Stimulated activated CD8-positive, alpha-beta memory T cell treated with anti-CD3 and anti-CD28 coated beads, Interleukin-4, amount 100 ng/mL, for 24 hours (primary cell): ENCODE results near the gene SCG3.

ENCODE experiments used
- DNase-seq: peaks from one replicate; pipeline ENCODE4 v3.0.0-alpha.2; 2020; ENCODE audit warnings: low read depth

SCG3 gene

GRCh38 chr15:51727141-51727897, 46.0 kb downstream of the SCG3 start:
- DNase-seq: no peak

DNA sequence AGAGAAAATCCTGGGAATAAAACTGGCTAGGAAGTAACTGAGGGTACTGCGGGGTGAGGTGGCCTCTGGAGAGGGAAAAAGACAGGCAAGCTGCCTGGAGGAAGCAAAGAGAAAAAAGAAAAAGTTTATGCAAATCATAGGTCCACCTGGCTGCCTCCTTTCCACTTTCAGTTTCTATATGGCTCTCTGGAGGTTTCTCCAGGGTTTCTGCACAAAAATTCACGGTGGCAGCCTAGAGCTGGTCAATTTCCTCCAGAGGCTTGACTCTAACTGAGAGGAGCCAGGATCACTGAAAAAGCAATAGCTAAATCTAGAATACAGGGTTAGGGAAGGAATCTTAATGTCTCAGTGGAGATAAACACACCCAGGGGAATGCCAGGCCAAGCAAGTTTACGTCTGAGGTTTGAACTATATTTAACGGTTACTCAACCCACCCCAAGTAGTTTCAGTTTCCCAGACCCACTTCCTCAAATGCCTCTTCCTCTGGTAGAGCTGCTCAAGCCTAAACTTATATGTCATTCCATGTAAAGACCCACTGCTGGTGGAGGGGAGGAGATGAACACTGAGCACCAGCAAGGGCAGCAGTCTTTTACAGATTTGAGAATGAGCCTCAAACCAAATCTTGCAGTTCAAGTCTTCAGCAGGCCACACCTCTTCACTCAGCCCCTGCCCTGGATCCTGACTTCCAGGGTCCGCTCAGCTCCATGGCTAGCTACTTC, 50.4 kb downstream of the SCG3 start:
- DNase-seq: no peak

DNA sequence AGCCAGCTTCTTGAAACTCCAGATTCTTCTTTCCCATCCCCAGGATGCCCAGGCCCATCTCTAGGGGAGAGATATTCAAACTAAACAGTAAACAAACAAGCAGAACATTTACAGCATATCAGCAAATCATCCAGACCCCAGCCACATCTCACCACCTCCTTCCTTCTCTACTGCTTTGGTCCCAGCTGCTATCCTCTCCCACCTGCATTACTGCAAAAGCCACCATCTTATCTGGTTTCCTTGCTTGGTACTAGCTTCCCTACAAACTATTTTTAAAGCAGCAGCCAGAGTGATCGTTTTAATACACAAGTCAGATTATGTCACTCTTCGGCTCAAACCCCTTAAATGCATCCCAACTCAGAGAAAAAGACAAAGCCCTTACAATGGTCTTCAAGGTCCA, 51.3 kb downstream of the SCG3 start:
- DNase-seq: no peak

DNA sequence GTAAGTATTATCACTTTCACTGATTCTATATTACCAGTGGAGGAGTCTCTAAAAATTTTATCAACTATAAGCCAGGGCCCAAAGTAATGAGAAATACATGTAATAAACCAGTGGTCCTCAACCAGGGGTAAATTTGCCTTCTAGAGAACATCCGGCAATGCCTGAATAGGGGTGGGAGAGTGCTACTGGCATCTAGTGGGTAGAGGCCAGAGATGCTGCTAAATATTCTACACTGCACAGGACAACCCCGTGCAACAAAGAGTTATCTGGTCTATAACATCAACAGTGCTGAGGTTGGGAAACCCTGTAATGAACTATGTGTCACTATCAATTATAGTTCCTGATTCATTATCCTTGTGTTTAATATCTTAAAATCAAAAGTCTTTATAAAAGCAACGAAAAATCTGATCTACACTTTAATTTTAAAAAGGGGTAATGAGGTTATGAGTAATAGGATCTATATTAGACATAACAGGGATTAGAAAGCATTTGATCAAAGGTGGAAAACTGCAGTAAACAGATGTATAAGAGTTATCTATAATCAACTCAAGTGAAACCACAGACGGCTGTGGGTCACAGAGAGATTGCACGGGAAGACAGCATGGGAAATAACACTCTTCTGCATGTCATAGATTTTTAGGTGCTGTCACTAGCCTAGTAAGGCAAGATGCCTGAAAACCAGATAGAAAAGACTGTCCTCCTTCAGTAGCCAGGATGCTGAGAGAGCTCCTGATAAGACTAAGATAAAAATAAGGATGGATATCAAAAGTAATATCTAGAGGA, 54.1 kb downstream of the SCG3 start:
- no peak for DNase-seq

DNA sequence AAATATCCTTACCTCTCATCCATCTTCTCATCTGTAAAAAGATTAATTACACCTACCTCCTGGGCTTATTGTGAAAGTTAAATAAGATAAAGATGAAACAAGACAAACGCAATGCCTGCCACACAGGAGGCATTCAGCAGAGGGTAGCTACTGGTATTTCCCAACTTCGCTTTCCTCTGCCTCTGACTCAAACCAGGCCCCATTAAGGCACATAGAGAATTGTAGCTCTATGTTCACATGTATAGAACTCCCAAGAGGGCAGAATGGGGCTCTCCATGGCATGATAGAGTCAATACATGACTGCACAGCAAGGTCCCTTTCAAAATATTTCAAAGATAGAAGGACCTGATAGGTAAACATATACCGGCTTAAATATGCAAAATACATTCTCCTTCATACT, 54.8 kb downstream of the SCG3 start:
- no peak for DNase-seq

DNA sequence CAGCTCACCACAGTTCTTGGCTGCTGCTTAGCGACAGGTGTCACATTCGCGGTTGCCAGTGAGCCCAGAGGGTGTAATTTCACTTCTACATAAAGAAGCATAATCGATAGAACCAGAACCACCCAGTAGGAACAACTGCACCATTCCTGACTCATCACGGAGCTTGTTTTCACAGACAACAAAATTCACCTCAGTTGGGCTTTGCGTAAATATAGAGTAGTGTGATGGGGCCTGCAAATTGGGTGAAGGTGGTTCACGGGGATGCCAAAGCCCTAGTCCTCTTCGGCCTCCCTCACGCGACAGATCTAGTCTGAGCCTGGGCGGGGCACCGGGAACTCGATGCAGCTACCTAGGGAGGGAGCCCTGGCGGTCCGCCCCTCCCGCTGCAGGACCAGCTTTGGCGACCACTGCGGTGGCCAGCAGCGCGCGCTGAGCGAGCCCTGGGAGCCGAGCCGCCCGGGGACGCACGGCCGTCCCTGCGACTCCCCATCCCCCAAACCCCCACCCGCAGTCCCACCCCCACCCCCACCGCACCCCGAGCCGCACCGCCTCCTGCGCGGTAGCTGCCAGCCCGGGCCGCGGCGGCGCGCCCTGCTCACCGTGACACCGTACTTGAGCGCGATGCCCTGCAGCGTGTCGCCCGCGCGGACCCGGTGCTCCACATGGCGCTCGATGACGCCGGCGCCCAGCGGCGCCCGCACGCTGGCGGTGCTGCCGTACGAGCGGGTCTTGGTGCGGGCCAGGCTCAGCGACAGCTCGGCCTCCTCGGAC, 55.6 kb downstream of the SCG3 start:
- DNase-seq: peak; percentile 37

DNA sequence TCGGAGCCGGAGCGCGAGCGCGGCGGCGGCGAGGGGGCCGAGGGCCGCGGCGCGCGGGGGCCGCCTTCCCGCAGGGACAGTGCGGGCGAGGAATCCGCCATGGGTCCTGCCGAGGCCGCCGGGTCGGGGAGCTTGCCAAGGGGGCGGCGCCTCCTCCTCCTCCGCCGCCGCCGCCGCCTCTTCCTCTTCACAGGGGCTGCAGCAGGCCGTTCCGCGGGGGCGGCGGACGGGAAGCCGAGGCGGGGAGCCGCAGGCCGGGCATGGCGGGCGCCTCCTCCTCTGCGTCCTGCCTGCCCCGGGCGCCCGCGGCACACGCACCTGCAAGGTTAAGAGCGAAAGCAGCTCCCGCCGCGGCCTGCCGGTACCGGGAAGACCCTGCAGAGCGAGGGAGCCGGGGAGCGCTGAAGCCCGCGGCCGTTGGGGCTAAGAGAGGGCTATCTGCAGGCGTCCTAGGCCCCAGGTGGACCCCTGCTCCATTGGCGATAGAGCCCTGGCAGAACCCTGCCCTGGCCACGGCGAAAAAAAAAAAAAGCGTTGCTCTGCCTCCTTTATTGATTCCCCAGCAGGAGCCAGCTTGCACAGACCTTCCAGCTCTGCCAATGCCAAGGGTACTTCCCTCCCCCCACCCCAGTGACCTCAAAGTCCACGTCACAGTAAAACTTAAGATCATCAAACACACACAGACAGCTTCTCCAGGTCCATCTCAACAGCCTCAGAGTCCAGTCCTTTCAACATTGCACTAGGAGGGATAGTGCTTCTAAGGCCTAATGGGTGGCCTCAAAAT, 56.4 kb downstream of the SCG3 start, which contains the start of gene LYSMD2:
Gene LYSMD2 (minus strand): TSS at position 134 of the 784 bp plus-strand sequence. CDS start 33 bp downstream, at position 101.
- DNase-seq: peak; percentile 62

GRCh38 chr15:51738553-51738952, 57.2 kb downstream of the SCG3 start:
- DNase-seq: no peak

DNA sequence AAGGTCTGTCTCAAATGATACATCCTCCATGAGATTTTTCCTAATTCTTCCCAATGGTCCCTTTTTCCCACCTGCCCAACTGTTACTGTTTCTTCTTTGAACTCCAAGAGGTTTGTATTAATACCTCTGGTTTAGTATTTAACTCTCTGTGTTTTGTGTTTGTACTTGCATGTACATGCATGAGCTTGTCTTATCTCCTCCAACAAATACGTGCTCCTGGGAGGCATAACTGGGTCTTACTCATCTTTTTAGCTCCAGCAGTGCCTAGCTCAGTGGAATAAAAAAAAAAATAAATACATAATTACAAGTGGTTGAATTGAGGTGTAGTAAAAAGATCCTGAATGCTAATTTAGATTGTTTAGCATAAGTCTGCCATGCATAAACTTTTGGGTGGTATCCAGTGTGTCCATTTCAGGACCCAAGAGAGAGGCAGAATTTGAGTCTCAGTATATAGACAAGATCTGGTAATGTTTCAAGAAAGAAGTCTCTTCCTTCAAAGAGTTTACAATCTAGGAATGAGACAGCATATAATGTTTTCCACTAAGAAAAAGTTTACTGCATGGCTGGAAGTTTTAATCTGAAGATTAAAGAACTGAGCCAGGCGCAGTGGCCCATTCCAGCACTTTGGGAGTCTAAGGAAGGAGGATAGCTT, 57.9 kb downstream of the SCG3 start:
- no peak for DNase-seq

DNA sequence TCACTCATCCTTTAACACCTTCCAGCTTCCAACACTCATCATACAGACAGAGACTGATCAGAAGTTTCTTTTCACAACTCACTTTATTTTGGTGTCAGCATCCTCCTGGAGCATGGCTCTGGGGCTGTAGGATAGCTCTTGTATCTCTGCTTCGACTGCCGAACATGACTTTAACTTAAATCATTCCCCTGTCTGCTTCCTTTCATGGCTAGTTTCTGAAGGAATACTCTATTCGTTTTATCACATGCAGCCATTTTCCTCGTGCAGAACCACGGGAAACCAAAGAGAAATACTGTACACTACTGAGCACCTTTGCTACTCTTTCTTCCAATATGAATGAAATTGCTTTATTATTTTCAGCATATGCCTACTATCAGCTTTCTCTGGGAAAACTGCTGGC, 68.0 kb downstream of the SCG3 start:
- no peak for DNase-seq

DNA sequence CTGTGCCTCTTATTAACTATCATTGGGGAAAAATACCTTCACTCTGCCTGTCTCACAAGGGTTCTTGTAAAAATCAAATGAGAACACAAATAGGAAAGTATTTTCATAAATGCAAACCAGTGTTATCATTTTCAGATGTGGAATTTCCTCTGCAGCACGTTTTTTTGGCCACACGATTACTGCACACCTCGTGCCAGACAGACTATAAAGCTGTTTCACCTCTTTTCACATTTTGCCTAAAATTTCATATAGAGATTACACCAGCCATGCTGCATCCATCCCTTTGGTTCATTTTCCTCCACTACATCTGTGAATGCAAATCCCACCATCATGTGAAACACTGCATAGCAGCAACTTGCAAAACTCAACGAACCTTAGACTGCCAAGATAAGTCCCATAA, 68.9 kb downstream of the SCG3 start:
- DNase-seq: no peak

GRCh38 chr15:51750792-51751696, 69.7 kb downstream of the SCG3 start, which contains the start of gene TMOD2:
TSS of gene TMOD2 (plus strand) at chr15:51751597. CDS start at chr15:51766442, 14,845 bp downstream.
- DNase-seq: peak; percentile 33

DNA sequence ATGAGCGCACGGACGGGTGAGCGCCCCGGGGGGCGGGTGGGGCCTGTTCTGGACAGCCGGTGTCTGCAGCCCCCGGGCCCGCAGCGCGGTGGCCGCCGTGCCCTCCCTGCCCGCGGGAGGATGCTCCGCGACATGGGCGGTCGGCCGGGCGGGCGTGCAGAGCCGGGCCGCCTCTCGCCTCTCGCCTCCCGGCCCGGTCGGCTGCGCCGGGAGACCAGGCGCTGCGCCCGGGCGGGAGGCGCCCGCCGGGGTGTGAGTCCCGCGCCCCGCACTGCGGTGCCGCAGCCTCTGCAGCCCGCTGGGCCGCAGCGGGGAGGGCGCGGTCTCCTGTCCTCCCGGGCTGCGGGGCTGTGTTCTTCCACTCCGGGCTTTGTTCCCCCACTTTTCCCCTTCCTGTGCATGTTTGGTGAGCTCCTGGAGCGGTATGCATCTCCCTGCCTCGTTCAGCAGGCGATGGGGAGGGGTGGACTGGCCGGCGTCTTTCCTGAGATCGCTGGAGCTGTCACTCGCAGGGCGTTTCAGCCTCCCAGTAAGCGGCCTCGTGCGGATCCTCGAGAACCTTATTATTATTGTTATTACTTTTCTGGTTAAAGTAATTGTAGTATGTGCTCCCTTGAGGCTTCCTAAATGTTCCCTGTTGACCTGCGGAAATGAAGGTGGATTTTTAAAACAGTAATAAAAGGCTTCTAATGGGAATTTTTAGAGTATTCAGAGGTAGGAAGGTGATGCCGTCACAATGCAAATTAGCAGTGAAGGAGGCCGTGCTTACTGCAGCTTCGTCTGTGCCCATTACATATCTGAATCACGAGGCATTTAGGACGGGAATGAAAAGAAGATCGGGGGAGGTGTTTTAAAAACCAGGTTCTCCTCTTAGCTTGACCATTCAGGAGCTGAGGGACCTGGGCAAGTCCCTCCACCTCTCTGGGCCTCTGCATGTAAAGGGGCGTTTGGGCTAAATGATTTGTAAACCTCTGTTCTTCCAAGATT, 70.7 kb downstream of the SCG3 start:
- no peak for DNase-seq

DNA sequence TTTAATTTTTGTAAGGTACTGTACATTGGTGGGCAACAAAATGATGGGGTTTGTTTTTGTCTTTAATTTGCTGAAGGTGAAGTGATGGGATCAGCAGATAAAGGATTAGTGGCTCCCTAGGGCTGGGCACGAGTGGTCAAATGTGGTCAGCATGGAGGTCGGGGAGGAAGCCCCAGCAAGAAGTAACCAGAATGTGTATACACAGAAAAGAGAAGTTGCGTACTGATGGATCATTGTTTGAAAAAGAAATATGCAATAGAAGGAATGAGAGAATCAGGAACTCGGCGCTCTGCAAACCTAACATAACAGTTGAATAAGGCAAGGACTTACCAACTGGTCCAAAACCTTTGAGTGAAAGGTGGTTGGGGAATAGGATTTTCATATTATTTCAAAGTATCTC, 71.6 kb downstream of the SCG3 start:
- DNase-seq: no peak

DNA sequence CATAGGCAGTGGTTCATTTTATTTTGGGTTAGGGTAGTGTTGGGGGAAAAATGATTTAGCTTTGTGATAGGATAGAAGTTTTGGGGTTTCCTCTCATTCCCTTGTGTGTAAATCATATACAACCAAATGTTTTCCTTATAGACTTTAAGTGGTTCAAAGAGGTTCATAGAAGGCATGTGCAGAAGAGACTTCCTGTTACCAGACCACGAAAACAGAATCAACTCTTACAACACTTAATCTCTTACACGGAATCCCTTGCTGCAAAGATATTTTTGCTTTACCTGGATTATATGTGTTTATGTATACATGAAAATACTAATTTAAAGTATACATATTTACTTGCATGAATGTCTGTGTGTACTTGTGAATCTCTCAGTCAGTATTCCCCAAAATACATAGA, 73.0 kb downstream of the SCG3 start:
- no peak for DNase-seq

GRCh38 chr15:51755790-51756189, 74.5 kb downstream of the SCG3 start:
- no peak for DNase-seq

GRCh38 chr15:51756482-51756881, 75.2 kb downstream of the SCG3 start:
- DNase-seq: no peak

DNA sequence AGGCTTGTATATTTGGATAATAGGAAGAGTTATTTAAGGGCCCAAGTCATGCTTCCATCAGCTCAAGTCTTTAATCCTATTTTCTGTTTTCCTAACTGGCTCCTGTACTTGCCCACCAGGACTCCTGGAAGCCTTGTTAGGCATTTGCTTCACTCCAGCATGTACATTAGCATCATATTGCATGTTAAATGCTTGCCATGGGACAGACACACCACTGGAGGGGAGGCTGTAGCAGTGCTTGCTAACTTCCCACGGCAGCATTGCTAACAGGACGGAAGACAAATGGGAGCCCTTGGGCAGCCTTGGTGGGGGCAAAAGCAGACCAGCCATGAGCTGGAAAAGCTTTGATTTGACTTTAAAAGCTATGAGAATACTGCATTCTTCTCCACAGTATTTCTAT, 76.1 kb downstream of the SCG3 start:
- no peak for DNase-seq
